Type B pancreatic cell (in vitro differentiated cells): ENCODE measurements around the gene VPS50. TPM values are rescaled to one million over a fixed set of nuclear protein-coding genes. Genes with fewer than 3 reads are reported as not detected.
A peak's percentile ranks its signal among the peaks of the same experiment; 100 is the strongest.

Source experiments
- DNase-seq: peaks from one replicate; pipeline ENCODE4 v3.0.0; 2021; ENCODE audit warnings: mixed read lengths; ENCODE audit not compliant: unreplicated experiment; ENCODE audit errors: extremely low spot score
- H3K27ac Mint-ChIP-seq: 2 replicates; pipeline ENCODE4 v1.8.0; 2021; ENCODE audit warnings: mild to moderate bottlenecking, mixed read lengths
- H3K27me3 Mint-ChIP-seq: 2 replicates; pipeline ENCODE4 v1.8.0; 2021; ENCODE audit warnings: mixed read lengths
- H3K36me3 Mint-ChIP-seq: 2 replicates; pipeline ENCODE4 v1.8.0; 2021; ENCODE audit warnings: mixed read lengths
- H3K4me1 Mint-ChIP-seq: one replicate; pipeline ENCODE4 v1.8.0; 2021; ENCODE audit warnings: mixed read lengths; ENCODE audit not compliant: unreplicated experiment
- H3K4me3 Mint-ChIP-seq: 2 replicates; pipeline ENCODE4 v1.8.0; 2021; ENCODE audit warnings: mild to moderate bottlenecking, mixed read lengths
- H3K9me3 Mint-ChIP-seq: 2 replicates; pipeline ENCODE4 v1.8.0; 2021; ENCODE audit warnings: mixed read lengths
- total RNA-seq: library from RNA; stranded (reverse); gene quantifications from 2 replicates; pipeline ENCODE4 v1.2.1, GENCODE V29; 2021; ENCODE audit warnings: low replicate concordance
- TF ChIP-seq, protein P1 (sequence below): fragments of 200-600 bp; sonication (generic); conservative IDR thresholded peaks from 2 replicates; pipeline ENCODE4 v1.5.0; 2021; ENCODE audit warnings: antibody characterized with exemption, mild to moderate bottlenecking

The VPS50 gene
- total RNA-seq, 1 donor from 2014 or later, result 26.5 TPM

DNA sequence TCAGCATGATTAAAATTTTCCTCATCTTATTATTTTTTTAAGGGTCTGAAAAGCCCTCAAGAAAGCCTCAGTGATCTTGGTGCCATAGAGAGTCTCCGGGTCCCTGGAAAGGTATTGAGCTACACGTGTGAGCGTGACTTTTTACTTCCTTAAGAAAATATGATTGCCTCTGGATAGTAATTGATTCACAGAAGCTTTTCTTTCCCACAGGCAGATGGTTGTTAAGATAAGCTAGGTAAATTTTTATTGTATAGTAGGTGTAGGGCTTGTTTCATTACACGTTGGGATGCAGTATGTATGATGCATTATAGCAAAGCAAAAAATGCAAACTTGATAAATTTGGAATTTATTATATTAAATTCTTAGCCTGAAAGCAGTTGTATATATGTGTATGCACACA lies 7.7 kb downstream of the VPS50 start:
- no peaks in the 10 kb centered on the region for H3K27me3 Mint-ChIP-seq
- H3K36me3 Mint-ChIP-seq, result no peaks in the 10 kb centered on the region
- H3K4me3 Mint-ChIP-seq, result no peak overlapping the region
- no peak for DNase-seq
- TF ChIP-seq, protein P1, sequence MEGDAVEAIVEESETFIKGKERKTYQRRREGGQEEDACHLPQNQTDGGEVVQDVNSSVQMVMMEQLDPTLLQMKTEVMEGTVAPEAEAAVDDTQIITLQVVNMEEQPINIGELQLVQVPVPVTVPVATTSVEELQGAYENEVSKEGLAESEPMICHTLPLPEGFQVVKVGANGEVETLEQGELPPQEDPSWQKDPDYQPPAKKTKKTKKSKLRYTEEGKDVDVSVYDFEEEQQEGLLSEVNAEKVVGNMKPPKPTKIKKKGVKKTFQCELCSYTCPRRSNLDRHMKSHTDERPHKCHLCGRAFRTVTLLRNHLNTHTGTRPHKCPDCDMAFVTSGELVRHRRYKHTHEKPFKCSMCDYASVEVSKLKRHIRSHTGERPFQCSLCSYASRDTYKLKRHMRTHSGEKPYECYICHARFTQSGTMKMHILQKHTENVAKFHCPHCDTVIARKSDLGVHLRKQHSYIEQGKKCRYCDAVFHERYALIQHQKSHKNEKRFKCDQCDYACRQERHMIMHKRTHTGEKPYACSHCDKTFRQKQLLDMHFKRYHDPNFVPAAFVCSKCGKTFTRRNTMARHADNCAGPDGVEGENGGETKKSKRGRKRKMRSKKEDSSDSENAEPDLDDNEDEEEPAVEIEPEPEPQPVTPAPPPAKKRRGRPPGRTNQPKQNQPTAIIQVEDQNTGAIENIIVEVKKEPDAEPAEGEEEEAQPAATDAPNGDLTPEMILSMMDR, result no peak
- no peaks in the 10 kb centered on the region for H3K4me1 Mint-ChIP-seq
- no peak overlapping the region for H3K27ac Mint-ChIP-seq
- H3K9me3 Mint-ChIP-seq, result no peaks in the 10 kb centered on the region

DNA sequence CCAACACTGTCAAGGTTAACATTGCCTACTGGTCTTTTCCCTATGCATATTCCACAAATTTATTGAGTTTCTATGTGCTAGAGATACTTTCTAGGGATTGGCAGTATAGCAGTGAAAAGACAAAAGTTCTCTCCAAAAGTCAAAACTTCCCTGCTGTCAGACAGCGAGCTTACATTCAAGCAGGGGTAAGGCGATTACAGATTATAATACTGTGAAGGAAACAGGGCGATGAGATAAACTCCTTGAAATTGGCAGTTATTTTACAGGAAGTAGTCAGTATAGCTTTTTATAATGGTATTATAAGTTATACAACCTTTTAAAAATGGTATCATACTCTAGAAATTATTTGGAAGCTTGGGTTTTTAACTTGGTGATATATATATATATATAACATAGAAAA lies 9.9 kb downstream of the VPS50 start:
- Mint-ChIP-seq H3K4me1 (peaks cover 4% of the 10 kb centered on the region), H3K27me3 (no peaks in the 10 kb centered on the region), H3K27ac (no peak overlapping the region), H3K36me3 (no peaks in the 10 kb centered on the region), H3K9me3 (no peaks in the 10 kb centered on the region), H3K4me3 (no peak overlapping the region)
- TF ChIP-seq, protein P1, result no peak
- DNase-seq, result no peak

DNA sequence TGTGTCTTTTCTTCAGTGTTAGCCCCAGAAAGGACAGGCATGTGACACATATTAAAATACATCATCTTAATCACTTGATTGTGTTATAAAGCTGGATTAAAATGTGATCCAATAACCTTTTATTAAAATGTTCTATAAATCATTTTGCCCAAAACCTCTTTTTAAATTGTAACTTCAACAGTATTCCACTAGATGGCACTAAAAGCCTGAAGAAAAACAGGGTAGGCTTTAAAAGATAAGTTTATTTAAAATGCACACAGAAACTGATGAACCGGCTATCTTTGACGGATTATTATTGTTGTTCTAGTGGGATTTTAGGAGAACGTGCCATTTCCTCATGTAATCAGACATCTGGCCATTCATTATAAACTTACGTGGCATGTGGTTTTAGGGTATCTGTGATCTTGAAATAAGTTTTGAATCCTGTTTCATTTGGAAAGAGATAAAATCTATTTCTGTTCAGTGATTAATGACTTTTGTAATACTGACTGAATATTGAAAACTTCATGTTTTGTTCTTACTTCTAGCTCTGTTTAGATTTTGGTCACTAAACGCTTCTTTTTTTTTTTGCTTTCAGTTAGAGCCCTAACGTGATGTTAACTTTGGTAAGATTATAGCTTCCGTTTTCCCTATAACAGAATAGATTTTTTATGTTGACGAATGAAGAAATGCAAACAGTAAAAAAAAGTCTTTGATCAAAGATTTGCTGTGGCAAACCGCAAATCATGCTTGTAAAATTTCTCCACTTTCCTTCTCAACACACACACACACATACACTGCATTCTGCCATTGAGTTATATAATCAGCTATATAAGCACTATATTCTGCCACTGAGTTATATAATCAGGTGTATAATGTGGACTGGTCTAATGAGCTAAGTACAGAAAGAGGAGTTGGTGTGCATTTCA lies 13.6 kb downstream of the VPS50 start:
- H3K9me3 Mint-ChIP-seq, result no peaks in the 10 kb centered on the region
- TF ChIP-seq, protein P1, result peak; percentile 86
- no peaks in the 10 kb centered on the region for H3K27me3 Mint-ChIP-seq
- H3K4me3 Mint-ChIP-seq, result no peak overlapping the region
- no peaks in the 10 kb centered on the region for H3K36me3 Mint-ChIP-seq
- H3K4me1 Mint-ChIP-seq, result peaks cover 4% of the 10 kb centered on the region
- H3K27ac Mint-ChIP-seq, result no peak overlapping the region
- DNase-seq, result no peak

DNA sequence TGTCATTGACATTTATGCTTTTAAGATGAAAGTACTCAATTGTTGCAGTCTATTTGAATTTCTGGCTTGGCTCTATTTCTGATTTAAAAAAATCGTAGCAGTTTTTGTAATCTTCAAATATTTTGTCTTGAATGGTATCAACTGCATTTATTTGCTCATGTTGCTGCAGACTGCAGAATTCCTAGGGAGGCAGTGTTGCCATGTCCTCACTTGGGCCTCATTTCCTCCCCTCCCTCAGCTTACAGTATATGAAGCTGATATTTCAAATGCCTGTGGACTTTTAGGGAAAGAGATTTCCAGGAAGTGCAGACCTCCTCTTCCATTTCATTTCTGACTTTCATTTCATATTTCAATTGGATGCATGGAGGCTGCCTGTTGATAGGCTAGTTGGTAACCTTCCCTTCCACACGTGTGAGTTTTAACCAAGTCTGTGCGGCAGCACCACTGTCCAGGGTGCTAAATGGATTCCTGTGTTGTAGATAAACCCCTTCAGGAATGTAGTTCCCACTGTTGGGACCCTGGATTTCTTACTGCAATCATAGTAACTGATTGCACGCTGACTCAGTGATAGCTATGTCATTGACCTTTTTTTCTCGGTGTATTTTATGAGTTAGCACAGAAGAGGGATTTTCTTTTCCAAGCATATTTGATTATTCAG lies 17.5 kb downstream of the VPS50 start:
- Mint-ChIP-seq H3K36me3 (peaks cover under 1% of the 10 kb centered on the region), H3K27ac (no peak overlapping the region), H3K27me3 (no peaks in the 10 kb centered on the region), H3K4me1 (peaks cover 4% of the 10 kb centered on the region), H3K4me3 (no peak overlapping the region), H3K9me3 (no peaks in the 10 kb centered on the region)
- TF ChIP-seq, protein P1, result no peak
- no peak for DNase-seq

DNA sequence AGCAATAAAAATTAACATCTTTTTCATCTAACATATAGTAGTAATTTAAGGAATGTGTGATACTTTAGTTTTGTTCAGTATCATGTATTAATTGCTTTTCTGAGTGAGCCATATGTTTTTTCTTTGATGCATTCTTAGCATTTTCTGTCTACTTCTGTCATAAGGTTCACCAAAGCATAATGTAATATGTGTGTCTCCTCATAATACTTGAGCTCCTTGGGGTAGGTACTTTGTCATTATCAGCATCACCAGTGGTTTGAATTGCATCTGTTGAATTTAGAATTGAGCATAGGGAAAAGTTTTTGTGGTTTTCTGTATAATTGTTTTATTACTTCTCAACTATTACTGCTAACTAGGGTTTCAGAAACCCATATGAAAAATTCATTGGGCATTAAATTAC lies 26.5 kb downstream of the VPS50 start:
- Mint-ChIP-seq H3K36me3 (peaks cover 3% of the 10 kb centered on the region), H3K9me3 (no peaks in the 10 kb centered on the region), H3K4me3 (no peak overlapping the region), H3K27ac (no peak overlapping the region), H3K4me1 (no peaks in the 10 kb centered on the region), H3K27me3 (no peaks in the 10 kb centered on the region)
- TF ChIP-seq, protein P1, result no peak
- DNase-seq, result no peak
